ENCODE measurements around the gene AZIN2. TPM values are rescaled to one million over a fixed set of nuclear protein-coding genes. Genes with fewer than 3 reads are reported as not detected.

Gene AZIN2
- total and polyA plus RNA-seq, 3 donors from 2014 or later = 38.2 to 68.7 (median 56.9) TPM

DNA sequence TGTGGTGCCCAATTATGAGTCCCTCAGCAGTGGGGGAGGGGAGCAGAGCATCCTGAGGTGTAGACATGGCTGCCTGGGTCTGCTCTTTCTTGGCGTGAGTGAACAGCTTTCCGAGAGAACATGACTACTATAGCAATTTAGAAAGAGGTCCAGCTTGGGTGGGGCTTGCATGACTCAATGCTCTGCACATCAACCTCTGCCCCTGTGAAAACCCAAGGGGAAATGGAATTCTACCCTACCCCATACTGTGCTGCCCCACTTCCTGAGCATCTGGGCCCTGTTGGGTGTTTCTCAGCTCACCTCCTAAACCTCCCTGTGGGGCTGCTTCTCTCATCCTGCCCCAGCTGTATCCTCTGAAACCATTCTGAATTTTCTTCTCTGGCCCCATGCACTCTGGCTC is 8.2 kb upstream of the AZIN2 start:
- intact Hi-C loops (cut with DNase I; ENCODE audit: low total_unique reads) = no loop called here
- Histone ChIP-seq H3K27me3 (no peaks in the 10 kb centered on the region), H3K36me3 (ENCODE audit: low read depth, missing control alignments) (no peaks in the 10 kb centered on the region), H3K4me3 (no peak overlapping the region), H3K27ac (no peak overlapping the region), H3K4me1 (peaks cover 5% of the 10 kb centered on the region), H3K9me3 (no peaks in the 10 kb centered on the region)
- no peak for DNase-seq
- 72 to 76% methylated on average over 2 of the region's 2 CpGs for WGBS, 2 donors
- TF ChIP-seq POLR2A (IDR thresholded peaks at IDR 0.05) = no peak
- TF ChIP-seq, protein P1, sequence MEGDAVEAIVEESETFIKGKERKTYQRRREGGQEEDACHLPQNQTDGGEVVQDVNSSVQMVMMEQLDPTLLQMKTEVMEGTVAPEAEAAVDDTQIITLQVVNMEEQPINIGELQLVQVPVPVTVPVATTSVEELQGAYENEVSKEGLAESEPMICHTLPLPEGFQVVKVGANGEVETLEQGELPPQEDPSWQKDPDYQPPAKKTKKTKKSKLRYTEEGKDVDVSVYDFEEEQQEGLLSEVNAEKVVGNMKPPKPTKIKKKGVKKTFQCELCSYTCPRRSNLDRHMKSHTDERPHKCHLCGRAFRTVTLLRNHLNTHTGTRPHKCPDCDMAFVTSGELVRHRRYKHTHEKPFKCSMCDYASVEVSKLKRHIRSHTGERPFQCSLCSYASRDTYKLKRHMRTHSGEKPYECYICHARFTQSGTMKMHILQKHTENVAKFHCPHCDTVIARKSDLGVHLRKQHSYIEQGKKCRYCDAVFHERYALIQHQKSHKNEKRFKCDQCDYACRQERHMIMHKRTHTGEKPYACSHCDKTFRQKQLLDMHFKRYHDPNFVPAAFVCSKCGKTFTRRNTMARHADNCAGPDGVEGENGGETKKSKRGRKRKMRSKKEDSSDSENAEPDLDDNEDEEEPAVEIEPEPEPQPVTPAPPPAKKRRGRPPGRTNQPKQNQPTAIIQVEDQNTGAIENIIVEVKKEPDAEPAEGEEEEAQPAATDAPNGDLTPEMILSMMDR (IDR thresholded peaks at IDR 0.05) = no peak

DNA sequence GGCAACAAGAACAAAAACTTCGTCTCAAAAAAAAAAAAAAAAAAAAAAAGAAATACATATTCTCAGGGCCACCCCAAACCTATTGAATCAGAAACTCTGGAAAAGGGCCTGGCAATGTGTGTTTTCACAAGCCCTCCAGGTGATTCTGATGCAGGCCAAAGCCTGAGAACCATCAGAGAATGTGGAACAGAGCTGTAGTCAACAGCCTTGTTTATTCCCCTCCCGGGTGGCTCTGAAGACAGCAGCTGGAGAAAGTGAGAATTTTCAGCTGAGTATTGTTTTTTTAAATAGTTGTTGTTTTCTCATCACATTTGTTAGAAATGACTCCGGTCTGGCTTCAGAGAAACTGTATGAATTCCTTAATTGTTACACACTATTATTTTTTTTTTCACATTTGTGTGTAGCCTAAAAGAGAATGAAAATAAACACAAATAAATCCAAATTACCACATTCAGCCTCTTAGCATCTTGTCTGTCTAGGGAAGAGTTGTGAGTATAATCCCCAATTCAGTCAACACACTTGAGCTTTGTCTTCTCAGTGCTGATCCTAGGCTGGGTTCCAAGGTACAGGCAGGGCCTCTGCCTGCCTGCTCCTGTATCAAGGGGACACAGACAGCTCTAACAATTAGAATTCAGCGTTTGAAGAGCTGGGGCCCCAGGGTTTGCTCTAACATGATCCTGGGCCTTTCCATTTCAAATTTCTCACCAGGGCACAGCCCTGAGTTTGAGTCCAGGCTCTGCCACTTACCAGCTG is 6.6 kb upstream of the AZIN2 start:
- no peak for TF ChIP-seq POLR2A (IDR thresholded peaks at IDR 0.05)
- TF ChIP-seq, protein P1 (IDR thresholded peaks at IDR 0.05) = no peak
- H3K4me1 ChIP-seq = peaks cover 5% of the 10 kb centered on the region
- no peaks in the 10 kb centered on the region for H3K36me3 ChIP-seq (ENCODE audit: low read depth, missing control alignments)
- no peaks in the 10 kb centered on the region for H3K27me3 ChIP-seq
- no peak overlapping the region for H3K4me3 ChIP-seq
- H3K9me3 ChIP-seq = no peaks in the 10 kb centered on the region
- intact Hi-C loops (cut with DNase I; ENCODE audit: low total_unique reads) = no loop called here
- no peak for DNase-seq
- no peak overlapping the region for H3K27ac ChIP-seq
- 47 to 66% methylated on average over 4 of the region's 4 CpGs for WGBS, 2 donors

DNA sequence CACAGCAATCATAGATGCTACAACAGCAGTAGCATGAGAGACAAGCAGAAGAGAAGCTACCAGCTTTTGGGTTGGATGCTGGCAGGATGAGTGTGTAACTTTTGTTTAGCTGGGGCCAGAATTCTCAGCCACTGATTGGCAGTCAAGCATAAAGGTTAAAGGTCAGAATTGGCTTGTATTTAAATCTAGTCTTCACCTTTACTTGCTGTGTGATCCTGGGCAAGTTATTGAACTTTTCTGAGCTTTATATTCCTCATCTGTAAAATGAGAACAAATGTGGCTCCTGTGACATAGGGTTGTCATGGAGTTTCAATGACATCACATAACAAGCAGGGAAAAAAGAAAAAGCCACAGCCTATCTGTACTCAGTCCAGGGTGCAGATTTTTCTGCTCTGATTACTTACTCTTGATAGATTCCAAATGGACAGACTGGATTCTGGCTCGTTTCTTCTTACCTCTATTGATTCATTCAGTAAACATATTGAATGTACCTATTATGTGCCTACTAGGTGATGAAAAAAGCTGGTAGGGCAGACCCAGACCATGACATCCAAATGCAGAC is 2.8 kb upstream of the AZIN2 start:
- TF ChIP-seq, protein P1 (IDR thresholded peaks at IDR 0.05) = no peak
- TF ChIP-seq POLR2A (IDR thresholded peaks at IDR 0.05) = no peak
- Histone ChIP-seq H3K27ac (no peak overlapping the region), H3K4me3 (no peak overlapping the region), H3K36me3 (ENCODE audit: low read depth, missing control alignments) (no peaks in the 10 kb centered on the region), H3K4me1 (peaks cover 15% of the 10 kb centered on the region), H3K27me3 (no peaks in the 10 kb centered on the region), H3K9me3 (no peaks in the 10 kb centered on the region)
- intact Hi-C loops (cut with DNase I; ENCODE audit: low total_unique reads) = no loop called here
- no peak for DNase-seq
- WGBS, 2 donors = 70 to 94% methylated on average over 1 of the region's 1 CpG

DNA sequence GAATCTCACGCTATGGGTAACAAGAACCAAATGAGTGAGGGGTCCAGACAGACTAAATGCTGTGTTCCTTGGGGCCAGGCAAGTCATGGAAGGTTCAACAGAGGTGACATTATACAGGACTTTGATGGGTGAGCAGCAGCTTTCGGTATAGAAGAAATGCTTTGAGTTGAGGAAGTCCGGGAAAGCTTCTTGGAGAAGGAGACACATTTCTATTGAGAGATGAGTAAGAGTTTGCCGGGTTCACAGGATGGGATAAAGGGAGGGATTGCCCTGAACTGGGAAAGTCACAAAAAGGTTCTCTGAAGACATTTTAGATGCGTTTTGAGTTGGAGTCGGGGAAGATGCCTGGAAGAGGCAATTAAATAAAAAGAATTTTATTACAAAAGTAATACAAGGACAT is 580 bp upstream of the AZIN2 start:
- peak overlapping the region; percentile 58 to 64 for H3K4me3 ChIP-seq
- 35 to 37% methylated on average over 6 of the region's 6 CpGs for WGBS, 2 donors
- H3K4me1 ChIP-seq = peaks cover 10% of the 10 kb centered on the region
- no peak for DNase-seq
- no peaks in the 10 kb centered on the region for H3K27me3 ChIP-seq
- no peaks in the 10 kb centered on the region for H3K9me3 ChIP-seq
- TF ChIP-seq, protein P1 (IDR thresholded peaks at IDR 0.05) = no peak
- TF ChIP-seq POLR2A (IDR thresholded peaks at IDR 0.05) = no peak
- no peak overlapping the region for H3K27ac ChIP-seq
- H3K36me3 ChIP-seq (ENCODE audit: low read depth, missing control alignments) = no peaks in the 10 kb centered on the region
- intact Hi-C loops (cut with DNase I; ENCODE audit: low total_unique reads) = no loop called here
